Measurements from ENCODE around the gene NAT14. TPM values are rescaled to one million over a fixed set of nuclear protein-coding genes. Genes with fewer than 3 reads are reported as not detected.

Gene NAT14
- total and polyA plus RNA-seq, 2 of the 8 experiments (the other 6 are each of a cell fraction or from before 2014, with no cell fraction given), result 47.1 to 71.2 TPM

DNA sequence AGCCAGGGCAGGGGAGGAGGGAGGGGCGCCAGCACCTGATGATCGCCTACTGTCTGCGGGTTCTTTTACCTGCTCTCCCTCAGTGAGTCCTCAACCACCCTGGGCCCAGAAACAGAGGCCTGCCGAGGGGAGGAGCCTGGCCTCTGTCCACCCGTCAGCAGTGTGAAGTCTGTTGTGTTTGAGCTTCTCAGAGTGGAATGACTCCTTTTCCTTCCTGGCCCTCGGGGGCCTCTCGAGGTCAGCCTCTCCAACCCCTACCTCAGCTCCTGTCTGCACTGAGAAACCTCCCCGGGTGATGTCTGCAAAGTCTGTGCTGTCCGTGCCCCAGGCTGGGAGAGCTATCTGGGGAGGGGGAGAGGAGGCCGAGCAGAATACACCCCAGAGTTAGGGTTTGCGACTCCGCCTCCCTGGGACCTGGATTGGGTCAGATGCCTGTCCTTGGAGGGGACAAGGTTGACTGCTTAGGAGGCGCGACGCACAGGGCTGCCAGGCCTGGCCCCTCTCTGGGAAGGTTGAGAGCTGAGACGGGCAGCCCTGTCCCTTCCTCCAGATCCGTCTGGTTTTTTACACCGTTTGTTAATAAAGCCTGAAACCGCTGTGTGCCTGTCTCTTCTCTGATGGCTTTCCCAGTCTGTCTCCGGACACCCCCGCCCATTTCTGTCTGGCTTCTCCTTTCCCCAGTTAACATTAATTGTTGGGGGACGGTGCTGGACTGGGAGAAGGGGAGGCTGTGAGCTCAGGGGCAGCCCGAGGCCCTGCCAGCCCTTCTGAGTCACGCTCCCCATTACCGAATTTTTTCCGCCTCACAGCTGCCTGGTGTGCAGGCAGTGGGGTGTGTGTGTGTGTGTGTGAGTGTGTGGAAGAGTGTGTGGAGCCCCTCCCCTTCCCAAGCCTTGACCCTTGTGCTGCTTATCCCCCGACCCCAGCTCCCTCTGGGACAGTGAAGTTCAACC, 2.3 kb downstream of the NAT14 start:
- H4K20me1 ChIP-seq (replicated peaks in 1 of 2; ENCODE audit: control insufficient read depth in 1 of 2, insufficient read depth in 2 of 2, low read length in 2 of 2), result peaks cover 0 to 6% of the 10 kb centered on the region in 2 experiments
- no peak overlapping the region for H2BK15ac ChIP-seq (ENCODE audit: low read length)
- H3K23me2 ChIP-seq (ENCODE audit: low read depth, low read length), result peaks cover 11% of the 10 kb centered on the region
- H2AFZ ChIP-seq (ENCODE audit: low read length), result no peak overlapping the region
- no peak overlapping the region; a peak in 1 of 8 replicates for H3K4me3 ChIP-seq (ENCODE audit: extremely low read depth in 1 of 4, insufficient read depth in 2 of 4, low read depth in 3 of 4, low read length in 4 of 4)
- H3K56ac ChIP-seq (replicated peaks; ENCODE audit: insufficient read length, low read depth, low read length), result peak overlapping the region; percentile 67
- H3K4me2 ChIP-seq (ENCODE audit: insufficient read depth in 1 of 2, low read depth in 2 of 2, low read length in 2 of 2), result peak overlapping the region; percentile 45 to 53
- H4K91ac ChIP-seq (replicated peaks; ENCODE audit: insufficient read length, low read length), result no peak overlapping the region
- ChIA-PET CTCF (ENCODE audit: partially characterized antibody) (interaction anchor here (0.5 to 3.3 kb wide), 10 partner anchors 11 to 226 kb away, joined by 3 to 28 read pairs (median 4); no protein-coding TSS in a partner anchor), POLR2A (ENCODE audit: partially characterized antibody) (interaction anchor here (0.6 to 7.5 kb wide), 14 partner anchors 10 to 369 kb away, joined by 3 to 57 read pairs (median 4); partner anchors contain the start of genes UBE2S and ZNF628)
- no peak overlapping the region for H3K23ac ChIP-seq (ENCODE audit: insufficient read length)
- peaks cover 0 to 10% (median 0%) of the 10 kb centered on the region in 4 experiments; a peak in 2 of 8 replicates for H3K36me3 ChIP-seq (ENCODE audit: control insufficient read depth in 2 of 4, insufficient read depth in 4 of 4, low read length in 3 of 4)
- H2AK5ac ChIP-seq (ENCODE audit: low read depth, low read length), result no peak overlapping the region
- no peak overlapping the region for H2BK12ac ChIP-seq (ENCODE audit: low read depth, low read length)
- H3K18ac ChIP-seq (ENCODE audit: extremely low read depth, low read length), result no peak overlapping the region; the same call in 1 of the 2 replicates
- peaks cover 0 to 5% of the 10 kb centered on the region in 2 experiments; a peak in 1 of 4 replicates for H3K79me2 ChIP-seq (ENCODE audit: control insufficient read depth in 1 of 2, insufficient read depth in 2 of 2, low read length in 2 of 2)
- no peak overlapping the region for H4K5ac ChIP-seq (ENCODE audit: insufficient read length, low read depth, low read length)
- WGBS, 2 experiments (ENCODE audit: extremely low coverage in 1 of 2, insufficient coverage in 1 of 2, insufficient read length in 1 of 2, insufficient replicate concordance in 2 of 2, low coverage in 1 of 2, low lambda C conversion rate in 2 of 2, missing lambda C conversion rate in 1 of 2), result 64% methylated on average over 19 of the region's 27 CpGs; no CpG with 5 or more reads in 1 of the 2 experiments
- peak in 1 of 2 experiments; percentile 59 for DNase-seq (ENCODE audit: low read depth in 1 of 2, low spot score in 2 of 2)
- no peaks in the 10 kb centered on the region for H3K9me3 ChIP-seq (ENCODE audit: insufficient read depth in 2 of 2, low read depth in 1 of 2, low read length in 1 of 2)
- 0 out of 2 replicates have a peak overlapping the region, but pooled peaks have one; percentile 49 for H2BK5ac ChIP-seq (ENCODE audit: low read depth, low read length)
- no peak for TF ChIP-seq KDM1A (IDR thresholded peaks at IDR 0.05; ENCODE audit: borderline replicate concordance, low read length)
- H3K27ac ChIP-seq (ENCODE audit: low read depth, low read length), result peak overlapping the region; percentile 40
- H2BK120ac ChIP-seq (replicated peaks; ENCODE audit: low read depth, low read length), result no peak overlapping the region
- peaks cover 0 to 47% (median 30%) of the 10 kb centered on the region in 4 experiments; a peak in 6 of 7 replicates for H3K4me1 ChIP-seq (replicated peaks in 1 of 4; ENCODE audit: control insufficient read depth in 3 of 4, insufficient read depth in 4 of 4, low read length in 3 of 4)
- peak overlapping the region; percentile 38 for H3K4ac ChIP-seq (replicated peaks; ENCODE audit: insufficient read length, low read depth, low read length)
- no peak overlapping the region for H3K9ac ChIP-seq (replicated peaks in 1 of 4; ENCODE audit: extremely low read depth in 1 of 4, low read depth in 3 of 4, low read length in 3 of 4)
- peak overlapping the region; percentile 42; the same call in 1 of the 2 replicates for H4K8ac ChIP-seq (ENCODE audit: extremely low read depth, insufficient read depth, low read length)
- H3K14ac ChIP-seq (ENCODE audit: insufficient read length), result no peak overlapping the region
- no peak overlapping the region; the same call in 1 of the 2 replicates for H2BK20ac ChIP-seq (ENCODE audit: low read length)
- no peaks in the 10 kb centered on the region; a peak in 2 of 7 replicates for H3K27me3 ChIP-seq (replicated peaks in 1 of 4; ENCODE audit: control insufficient read depth in 3 of 4, extremely low read depth in 1 of 4, insufficient read depth in 3 of 4, low read length in 3 of 4)
- no peak for FAIRE-seq
- H3K79me1 ChIP-seq (ENCODE audit: low read depth, low read length), result peaks cover 4% of the 10 kb centered on the region; the same call in 1 of the 2 replicates
